M059J (cell line): ENCODE data around the gene CLRN2. TPM values are rescaled to one million over a fixed set of nuclear protein-coding genes. Genes with fewer than 3 reads are reported as not detected.
"Not testable (repeated sequence)": the region's sequence is repeated elsewhere in the genome, so short reads cannot be mapped to it uniquely, and the experiment has no call there.

ENCODE experiments used
- DNase-seq: peaks from one replicate; pipeline ENCODE4 v3.0.0-alpha.2; 2012; ENCODE audit warnings: low read depth
- total RNA-seq: library from RNA; depleted of rRNA; stranded (reverse); fragments of >200 nt; shearing (Covaris generic); gene quantifications from 2 replicates; pipeline ENCODE4 v1.2.3, GENCODE V29; 2014

Gene CLRN2
- total RNA-seq, 1 experiment from 2014 or later = not detected

DNA sequence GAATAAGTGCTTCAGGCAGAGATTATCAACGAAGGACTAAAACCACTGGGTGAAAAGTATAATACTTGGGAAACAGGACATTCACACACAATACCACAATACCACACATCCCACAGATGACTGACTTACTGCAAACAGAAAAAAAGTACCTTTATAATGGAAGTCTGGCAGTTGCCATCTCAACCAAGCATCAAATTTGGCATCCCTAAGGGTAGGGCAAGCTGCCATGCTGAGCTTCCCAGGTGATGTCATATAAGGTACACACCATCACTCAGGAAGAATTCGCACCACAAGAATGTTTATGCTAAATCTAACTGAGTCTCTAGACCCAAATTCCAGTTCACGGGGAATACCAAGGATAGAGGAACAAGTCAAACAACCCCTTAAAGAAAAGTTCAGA lies 12.2 kb upstream of the CLRN2 start:
- DNase-seq = peak; percentile 55

DNA sequence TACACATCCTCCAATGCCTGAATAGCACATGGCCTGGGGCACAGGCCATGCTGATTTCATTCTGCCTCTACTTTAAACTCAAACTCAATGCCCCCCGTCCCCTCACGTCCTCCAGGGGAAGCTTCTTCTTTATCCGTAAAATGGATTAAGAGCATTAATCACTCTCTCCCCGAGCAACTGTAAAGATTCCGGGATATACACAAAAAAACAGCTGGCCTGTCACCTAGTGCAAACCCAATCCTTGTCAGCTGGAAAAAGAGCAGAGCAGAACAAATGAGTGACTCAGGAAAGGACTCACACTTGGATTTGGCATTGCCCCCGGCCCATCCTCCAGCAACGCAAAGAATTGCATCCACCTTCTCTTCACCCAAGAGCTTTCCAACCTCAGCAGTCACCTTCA lies 10.9 kb upstream of the CLRN2 start:
- no peak for DNase-seq

DNA sequence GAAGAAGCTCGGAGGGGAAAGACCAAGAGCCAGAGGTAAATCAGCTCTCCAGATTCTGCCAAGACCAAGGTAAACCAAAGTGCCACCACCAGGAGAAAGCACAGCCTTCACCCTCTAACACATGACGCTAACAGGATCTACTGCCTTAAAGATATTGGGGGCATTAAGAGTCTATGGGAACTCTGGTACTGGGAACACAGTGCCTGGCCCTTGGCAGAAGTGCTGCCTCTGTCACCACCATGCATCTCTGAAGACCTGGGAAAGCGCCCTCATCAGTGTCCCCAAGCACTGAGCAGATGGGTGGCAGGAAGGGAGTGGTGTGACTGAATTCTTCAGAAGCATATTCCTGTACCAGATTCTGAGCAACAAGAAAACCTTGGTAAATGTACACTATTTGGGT lies 4.4 kb upstream of the CLRN2 start:
- DNase-seq = no peak

DNA sequence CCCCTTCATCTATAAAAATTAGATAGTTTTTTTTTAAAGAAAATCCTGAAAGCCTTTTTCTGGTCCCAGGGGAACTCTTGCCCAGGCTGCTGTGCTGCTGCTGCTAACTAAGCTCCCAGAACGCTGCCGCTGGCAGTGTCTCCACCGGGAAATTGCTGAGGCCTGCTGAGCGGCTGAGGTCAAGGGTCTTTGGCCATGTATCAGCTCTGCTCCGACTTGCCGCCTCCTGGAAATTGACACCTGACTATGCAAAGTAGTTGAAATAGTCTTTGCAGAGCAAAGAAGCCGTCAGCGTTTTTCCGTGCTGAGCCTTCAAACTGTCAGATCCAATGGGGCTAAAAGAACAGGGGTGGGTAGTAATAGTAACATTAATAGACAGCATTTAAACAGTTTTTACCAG lies 3.9 kb upstream of the CLRN2 start:
- no peak for DNase-seq

DNA sequence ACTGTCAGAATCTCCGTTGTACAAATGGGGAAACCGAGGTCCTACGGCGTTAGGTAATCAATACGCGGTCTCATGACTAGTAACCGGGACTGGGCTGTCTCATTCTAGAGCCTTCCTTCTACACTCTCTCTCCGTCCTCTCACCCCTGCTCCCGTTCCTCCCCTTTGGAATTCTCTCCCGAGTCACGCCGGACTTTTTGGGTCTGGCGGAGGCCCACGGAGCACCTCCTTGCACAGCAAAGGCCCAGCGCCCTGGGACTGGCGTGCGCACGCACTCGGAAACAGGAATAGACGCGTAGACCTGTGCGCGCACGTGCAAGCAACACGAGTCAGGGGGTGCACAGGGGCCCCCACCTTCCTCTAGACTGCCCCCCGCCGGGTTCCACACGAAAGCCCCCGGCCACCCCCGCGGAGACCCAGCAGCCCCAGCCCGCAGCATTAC lies 3.4 kb upstream of the CLRN2 start:
- peak; percentile 34 for DNase-seq

DNA sequence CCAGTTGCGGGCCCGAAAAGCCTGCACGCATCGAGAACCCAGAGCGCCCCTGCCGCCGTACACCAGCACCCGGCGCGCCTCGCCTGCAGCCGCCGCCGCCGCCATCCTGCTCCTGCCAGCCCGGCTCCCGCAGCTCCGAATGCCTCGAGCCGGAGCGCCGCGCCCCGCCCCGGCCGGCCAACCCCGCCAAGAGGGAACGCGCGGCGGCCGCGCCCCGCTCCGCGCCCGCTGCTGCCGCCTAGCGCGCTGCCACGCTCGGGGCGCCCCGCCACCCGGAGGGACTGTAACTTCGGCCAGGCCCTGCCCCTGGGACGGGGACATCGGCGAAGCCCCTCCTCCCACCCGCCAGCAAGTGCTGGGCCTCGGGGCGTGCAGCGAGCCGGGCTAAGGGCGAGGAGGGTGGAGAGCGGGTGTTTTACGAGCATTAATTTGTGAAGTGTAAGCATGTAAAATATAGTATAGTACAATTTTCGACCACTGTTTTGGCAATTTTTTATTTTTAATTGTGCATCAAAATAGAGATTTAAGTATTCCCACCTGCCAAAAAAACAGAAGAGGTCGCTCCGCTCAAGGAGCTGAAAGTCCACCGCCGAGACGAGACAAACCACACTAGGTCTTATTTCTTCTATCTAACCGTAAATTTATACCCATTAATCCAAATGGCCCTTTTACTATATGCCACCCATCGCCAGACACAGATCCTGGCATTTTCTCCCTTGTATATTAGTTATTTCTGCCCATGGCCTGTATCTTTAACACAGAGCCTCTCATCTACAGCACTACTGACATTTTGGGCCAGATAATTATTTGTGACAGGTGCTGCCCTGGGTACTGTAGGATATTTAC lies 2.8 kb upstream of the CLRN2 start, which contains the start of gene QDPR:
Gene QDPR (minus strand): TSS at position 141 of the 846 bp plus-strand sequence. CDS start 36 bp downstream, at position 105.
- peak; percentile 71 for DNase-seq

DNA sequence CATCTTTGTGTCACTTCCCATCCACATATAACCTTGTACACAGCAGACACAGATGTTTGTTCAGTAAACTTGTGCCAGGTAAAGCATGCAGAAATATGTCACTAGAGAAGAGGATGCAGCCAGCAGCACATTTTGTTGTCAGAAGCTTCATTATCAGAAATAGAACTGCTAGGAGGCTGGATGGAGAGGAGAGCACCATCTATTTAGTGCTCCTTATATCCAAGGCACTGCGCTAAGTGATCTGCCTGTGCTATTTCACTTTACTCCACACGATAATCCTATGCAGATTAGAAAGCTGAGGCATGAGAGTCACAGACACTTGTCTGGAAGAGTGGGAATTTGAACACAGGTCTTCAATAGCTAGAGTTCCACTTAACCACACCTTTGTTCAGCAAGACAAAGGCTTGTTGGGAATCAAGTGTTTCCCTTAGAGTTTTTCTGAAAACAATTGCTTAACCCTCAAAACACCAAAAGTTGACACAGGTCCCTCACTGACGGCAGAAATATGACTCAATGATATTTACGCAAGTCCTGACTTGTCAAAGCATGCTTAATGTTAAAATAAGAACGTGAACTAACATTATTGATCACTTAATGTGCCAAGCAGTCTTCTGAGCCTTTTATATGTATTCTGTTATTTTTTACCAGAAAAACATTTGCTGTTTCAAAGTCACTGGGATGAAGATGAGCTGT lies 1.8 kb upstream of the CLRN2 start:
- no peak for DNase-seq

DNA sequence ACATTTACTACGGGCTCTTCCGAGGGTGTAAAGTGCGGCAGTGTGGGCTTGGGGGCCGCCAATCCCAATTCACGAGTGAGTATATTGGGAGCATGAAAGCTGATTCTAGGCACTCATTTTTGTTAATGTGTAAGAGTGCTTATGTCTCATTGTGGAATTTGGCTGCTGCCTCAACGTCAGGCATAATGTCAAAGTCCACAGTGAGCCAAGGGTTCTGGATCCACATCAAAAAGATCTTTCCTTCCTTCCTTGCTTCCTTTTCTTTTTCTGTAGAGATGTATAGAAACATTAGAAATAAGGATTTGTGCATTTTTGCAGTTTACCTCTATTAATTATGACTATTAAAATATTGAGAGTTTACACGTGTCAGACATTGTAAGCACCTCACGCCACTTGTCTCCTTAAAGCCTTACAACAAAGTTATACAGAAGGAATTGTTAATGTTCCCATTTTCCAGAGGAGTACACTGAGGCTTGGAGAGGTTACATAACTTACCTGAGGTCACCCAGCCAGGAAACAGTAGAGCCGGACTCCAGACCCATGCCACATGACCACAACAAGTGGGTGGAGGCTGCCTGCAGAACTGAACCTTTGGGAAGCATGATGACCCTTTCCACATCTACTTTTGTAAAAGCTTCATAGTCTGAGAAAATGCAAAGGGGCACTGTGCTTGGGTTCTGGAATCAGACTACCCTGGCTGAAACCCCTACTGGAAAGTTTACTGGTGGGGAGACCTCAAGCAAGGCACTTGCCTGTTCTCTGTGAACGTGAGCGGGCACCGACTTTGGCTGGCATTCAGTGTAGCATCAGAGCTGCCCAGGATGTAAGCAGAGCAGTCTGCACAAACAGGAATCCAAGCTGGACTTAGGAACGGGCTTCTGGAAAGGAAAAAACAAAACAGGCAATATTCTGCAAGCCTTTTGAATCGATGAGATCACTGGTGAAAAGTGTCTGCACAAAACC lies 761 bp downstream of the CLRN2 start:
- no peak for DNase-seq

DNA sequence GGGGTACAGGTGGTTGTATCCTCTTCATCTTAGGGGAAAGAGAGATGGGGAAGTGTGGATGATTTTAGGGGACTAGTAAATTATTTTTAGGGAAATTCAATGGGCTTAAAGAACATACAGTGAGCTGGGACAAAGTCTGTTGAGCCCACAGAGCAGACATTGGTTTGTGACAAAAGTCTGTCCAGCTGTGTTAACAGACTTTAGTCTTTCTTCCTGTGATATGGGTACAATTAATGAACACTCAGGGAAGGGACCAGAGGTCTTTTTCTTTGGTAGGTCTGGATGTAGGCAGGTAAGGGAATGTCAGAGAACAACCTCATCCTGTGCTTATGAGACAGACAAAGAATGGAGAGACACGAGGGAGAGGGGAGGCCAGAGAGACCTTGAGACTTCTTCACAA lies 2.0 kb downstream of the CLRN2 start:
- no peak for DNase-seq

DNA sequence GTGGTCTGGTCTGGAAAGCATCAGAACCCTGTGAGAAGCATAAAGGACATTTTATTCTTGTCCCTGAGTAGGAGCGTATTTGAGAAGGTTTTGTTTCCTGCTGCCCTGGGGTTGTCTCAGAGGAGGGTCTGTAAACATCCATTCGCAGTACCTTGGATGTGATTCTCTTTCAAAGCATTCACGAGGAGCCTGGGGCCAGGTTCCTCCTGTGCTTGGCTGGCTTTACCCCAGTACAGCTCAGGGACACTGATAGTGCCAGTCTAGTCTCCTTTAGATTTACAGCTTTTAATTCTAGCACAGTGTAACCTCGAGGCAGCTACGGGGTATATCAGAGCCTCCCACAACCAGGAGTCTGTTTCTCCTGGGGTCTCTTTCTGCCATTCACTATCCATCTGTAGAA lies 2.7 kb downstream of the CLRN2 start:
- no peak for DNase-seq

DNA sequence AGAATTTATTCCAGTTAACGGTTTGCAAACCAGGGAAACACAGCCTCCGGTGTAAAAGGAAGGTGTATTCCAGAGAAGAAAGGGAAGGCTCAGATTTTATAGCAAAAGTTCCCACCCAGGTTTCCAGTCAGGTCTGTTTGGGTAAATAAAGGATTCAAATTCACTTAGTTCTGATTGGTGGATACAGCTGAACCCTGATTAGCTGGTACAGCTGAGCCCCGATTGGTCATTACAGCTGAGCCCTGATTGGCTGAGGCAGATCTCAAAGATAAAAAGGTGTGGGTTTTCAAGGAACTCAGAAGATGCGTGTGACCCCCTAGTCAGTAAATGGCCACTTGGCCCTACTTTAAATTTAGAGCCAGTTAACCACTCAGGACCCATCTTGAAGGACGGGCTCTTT lies 6.6 kb downstream of the CLRN2 start:
- no peak for DNase-seq

DNA sequence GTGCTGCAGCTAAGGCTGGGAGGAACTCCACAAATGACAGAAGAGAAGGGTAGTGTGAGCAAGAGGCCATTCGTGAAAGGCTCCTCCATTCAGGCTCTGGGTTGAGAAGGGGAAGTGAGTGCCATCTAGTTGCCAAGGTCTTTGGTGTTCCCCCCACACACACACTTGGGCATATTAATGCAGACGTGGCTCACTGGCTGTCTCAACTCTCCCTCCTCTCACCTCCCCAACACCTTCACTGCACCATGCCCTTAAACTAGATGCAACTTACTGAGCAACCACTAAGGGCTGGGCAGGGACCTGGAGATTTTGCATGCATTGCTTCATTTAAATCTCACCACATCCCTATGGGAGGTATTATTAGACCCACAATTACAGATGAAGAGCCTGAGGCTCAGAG lies 8.7 kb downstream of the CLRN2 start:
- DNase-seq = no peak

DNA sequence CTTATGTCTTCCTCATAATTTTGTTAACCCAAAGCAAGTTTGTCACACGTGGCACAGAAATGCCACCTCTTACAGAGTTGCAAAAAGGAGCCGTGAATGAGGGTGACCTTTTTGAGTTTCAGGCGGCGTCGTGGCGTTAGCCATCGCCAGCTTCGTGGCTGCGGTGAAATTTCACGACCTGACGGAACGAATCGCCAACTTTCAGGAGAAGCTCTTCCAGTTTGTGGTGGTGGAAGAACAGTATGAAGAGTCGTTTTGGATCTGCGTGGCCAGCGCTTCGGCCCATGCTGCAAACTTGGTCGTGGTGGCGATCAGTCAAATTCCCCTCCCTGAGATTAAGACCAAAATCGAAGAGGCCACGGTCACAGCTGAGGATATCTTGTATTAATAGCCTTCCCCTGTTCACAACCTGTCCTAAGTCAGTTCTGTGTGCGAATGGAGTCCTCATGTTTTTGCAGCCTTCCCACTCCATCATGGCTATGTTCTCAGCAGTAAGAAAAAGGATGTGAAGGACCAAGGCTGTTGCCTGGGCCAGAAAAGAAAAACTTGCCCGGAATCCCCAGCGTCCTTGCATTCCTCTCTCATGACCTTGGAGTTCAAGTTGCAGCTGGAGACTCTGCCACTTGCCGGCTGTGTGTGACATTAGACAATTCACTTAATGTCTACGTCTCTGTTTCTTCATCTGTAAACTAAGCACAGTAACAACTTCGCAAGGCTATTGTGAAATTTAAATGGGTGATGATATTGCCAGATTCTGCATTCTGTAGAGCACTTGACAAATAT lies 11.9 kb downstream of the CLRN2 start:
- no peak for DNase-seq

DNA sequence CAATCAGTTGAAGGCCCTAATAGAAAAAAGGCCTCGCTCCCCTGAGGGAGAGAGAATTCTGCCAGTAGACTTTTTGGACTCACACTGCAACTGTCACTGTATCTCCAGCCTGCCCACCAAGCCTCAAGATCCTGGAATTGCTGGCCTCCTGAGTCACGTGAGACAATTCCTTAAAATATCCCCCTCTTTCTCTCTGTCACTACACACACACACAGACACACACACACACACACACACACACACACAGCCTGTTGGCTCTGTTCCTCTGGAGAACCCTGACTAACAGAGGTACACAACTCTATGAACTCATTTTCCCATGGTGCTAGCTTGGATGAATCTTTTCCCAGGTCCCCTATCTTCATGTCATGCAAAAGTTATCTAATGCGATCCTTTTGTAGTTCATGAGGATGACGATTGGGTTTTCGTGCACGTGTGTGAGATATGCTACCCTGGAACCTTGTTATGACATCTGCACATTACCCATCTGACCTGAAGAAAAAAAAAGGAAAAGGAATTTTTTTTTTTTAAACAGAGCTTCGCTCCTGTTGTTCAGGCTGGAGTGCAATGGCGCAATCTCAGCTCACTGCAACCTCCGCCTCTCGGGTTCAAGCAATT lies 13.7 kb downstream of the CLRN2 start:
- no peak for DNase-seq

DNA sequence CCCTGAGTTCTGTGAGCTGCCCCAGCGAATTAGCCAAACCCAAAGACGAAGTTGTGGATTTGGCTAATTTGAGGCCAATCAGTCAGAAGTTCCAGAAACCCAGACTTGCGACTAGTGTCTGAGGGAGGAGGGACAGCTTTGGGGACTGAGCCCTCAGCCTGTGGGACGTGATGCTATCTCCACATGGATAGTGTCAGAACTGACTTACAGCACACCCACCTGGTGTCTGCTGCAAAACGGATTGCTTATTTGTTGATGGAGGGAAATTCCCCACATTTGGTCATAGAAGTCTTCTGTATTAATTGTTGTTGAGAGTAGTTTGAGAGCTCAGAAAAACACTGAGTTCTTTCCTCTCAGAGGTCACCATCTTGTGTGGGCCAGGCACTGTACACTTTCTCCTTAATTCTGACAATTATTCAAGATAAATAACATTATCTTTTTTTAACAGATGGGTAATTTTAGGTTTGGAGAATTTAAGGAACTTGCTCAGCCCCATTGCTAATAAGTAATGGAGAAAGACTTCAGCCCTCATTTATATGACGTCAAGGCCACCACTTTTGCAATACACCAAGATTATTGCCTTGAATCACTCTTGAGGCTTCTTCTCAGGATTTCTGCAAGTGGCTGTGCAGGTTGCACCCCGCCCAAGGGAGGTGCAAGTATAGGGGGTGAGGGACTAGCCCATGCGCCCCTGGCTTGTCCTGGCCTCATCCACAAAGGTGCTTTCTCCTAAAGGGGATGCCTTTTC lies 16.7 kb downstream of the CLRN2 start:
- DNase-seq = no peak

DNA sequence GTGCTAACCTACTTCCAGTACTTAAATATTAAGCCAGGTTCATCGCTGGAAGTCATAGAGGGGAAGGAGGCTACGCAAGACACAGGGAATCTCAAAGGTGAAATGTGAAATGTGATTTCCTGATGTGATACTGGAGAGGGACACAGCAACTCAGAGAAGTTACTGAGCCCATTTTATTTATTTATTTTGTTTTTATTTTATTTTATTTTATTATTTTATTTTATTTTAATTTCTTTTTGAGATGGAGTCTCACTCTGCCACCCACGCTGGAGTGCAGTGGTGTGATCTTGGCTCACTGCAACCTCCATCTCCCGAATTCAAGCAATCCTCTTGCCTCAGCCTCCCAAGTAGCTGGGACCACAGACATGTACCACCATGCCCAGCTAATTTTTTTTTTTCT lies 19.7 kb downstream of the CLRN2 start:
- no peak for DNase-seq

DNA sequence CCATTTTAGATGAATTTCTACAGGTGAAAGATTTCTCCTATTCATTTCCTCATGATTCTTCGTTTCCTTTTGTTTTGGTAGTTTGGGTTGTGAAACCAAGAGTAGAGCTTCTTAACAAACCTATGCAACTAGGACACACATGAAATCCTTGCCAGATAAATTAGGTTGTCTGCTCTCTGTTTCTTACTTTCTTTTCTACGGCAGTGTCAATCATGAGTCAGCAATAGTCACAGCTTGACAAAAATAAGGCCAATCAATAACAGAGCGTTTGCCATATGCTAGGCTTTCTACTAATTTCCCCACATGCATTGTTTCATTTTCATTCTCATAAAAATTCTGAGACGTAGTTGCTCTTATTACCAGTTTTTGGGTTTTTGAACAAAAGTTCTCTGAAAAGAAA lies 20.3 kb downstream of the CLRN2 start:
- DNase-seq = peak; percentile 11

DNA sequence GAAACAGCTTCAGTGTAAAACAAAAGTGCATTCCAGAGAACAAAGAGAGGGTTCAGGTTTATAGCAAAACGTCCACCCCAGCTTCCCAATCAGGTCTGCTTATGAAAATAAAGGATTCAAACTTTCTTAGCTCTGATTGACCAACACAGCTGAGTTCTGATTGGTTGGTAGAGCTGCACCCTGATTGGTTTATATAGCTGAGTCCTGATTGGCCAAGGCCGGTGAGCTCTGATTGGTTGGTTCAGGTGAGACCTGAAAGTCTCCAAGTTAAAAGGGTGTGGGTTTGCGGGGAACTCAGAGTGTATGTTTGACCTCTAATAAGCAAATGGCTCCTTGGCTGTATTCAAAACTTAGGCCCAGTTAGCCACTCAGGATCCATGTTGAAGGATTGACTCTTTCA lies 20.9 kb downstream of the CLRN2 start:
- peak; percentile 32 for DNase-seq

DNA sequence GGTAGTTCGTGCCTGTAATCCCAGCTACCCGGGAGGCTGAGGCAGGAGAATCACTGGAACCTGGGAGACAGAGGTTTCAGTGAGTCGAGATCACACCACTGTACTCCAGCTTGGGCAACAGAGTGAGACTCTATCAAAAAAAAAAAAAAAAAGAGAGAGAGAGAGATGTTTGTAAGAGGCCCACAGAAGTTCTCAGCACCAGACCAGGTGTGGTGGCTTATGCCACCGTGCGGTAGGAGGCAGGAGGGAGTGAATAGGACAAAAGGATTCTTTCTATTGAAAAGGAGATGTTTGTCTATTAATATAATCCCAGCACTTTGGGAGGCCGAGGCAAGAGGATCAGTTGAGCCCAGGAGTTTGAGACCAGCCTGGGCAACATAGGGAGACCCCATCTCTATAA lies 22.1 kb downstream of the CLRN2 start:
- not testable (repeated sequence) for DNase-seq

DNA sequence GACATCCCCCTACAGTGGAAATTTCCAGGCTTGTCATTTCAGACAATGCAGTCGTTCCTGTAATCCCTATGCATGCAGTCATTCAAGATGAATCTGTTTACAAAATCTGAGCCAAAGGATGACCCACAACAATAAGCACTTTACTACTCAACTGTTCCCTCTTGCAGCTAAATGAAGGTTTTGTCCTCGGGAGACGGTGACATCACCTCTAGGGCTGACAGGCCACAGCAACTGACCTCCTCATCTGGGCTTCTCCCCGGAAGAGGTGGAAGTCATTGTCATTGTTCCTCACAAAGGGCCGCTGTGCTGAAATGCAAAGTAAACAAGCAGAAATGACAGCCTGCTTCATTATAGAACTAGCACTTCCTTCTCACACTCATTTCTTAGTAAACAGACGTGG lies 29.2 kb downstream of the CLRN2 start:
- DNase-seq = peak; percentile 37
